Gastrocnemius medialis (tissue), 4 donors: Measurements from ENCODE around the gene SULT1C2. TPM values are rescaled to one million over a fixed set of nuclear protein-coding genes. Genes with fewer than 3 reads are reported as not detected.

ENCODE experiments used
- ATAC-seq, 2 donors: fragments of 150-250 bp; one replicate each; pipeline ENCODE4 v1.9.1; 2016
- DNase-seq, 2 donors: peaks; one replicate each; pipeline ENCODE4 v3.0.0-alpha.2; 2019
- H3K27ac ChIP-seq, 4 donors: fragments of 200-600 bp; sonication (generic); 1 replicate in 1 of 4; 2 replicates in 3 of 4; pipeline ENCODE4 v1.5.1; 2016 to 2018; ENCODE audit warnings: mild to moderate bottlenecking in 2 of 4, moderate library complexity in 1 of 4
- H3K27me3 ChIP-seq, 3 donors: fragments of 200-600 bp; sonication (generic) in 2 of 3; 1 replicate in 1 of 3; 2 replicates in 2 of 3; pipeline versions ENCODE4 v1.5.1 to v1.6.0; 2016 to 2019; ENCODE audit warnings: mild to moderate bottlenecking in 1 of 3, moderate library complexity in 1 of 3
- H3K36me3 ChIP-seq, 2 donors: fragments of 200-600 bp; sonication (generic) in 1 of 2; one replicate each; pipeline ENCODE4 v1.5.1; 2017 to 2018
- H3K4me1 ChIP-seq, 2 donors: fragments of 200-600 bp; sonication (generic) in 1 of 2; one replicate each; pipeline ENCODE4 v1.5.1; 2016 to 2017; ENCODE audit warnings: mild to moderate bottlenecking in 2 of 2
- H3K4me3 ChIP-seq, 4 donors: fragments of 200-600 bp; sonication (generic) in 3 of 4; 1 replicate in 1 of 4; 2 replicates in 3 of 4; pipeline ENCODE4 v1.5.1; 2016 to 2019; ENCODE audit warnings: mild to moderate bottlenecking in 2 of 4
- H3K9me3 ChIP-seq, 3 donors: fragments of 200-600 bp; sonication (generic) in 2 of 3; 1 replicate in 1 of 3; 2 replicates in 2 of 3; pipeline ENCODE4 v1.5.1; 2016 to 2019
- POLR2A ChIP-seq, 2 donors: fragments of 450-650 bp; IDR thresholded peaks; one replicate each; pipeline ENCODE4 v1.6.1; 2017; ENCODE audit warnings: antibody characterized with exemption in 2 of 2, mild to moderate bottlenecking in 2 of 2, moderate library complexity in 2 of 2
- in situ Hi-C, 4 donors: fragments of 200-750 bp; cut with MboI; loops; one replicate each; pipeline versions ENCODE4 v1.15.0 to v1.8.0; 2017; ENCODE audit warnings: low sequenced_read_pairs in 4 of 4
- intact Hi-C: fragments of 100-400 bp; cut with DNase I; formaldehyde crosslinking; loops from one replicate; pipeline ENCODE4 v1.15.1; 2023; ENCODE audit warnings: low total_unique reads
- total RNA-seq, 4 donors: library from RNA; depleted of rRNA; stranded (reverse); fragments of >200 nt; gene quantifications; one replicate each; pipeline versions ENCODE4 v1.1.0 to v1.2.3, GENCODE V29; 2016
- TF ChIP-seq, protein P1 (sequence below), 5 experiments: fragments of 450-650 bp in 3 of 5; fragments of 200-600 bp in 2 of 5; sonication (generic) in 2 of 5; IDR thresholded peaks in 4 of 5; conservative IDR thresholded peaks in 1 of 5; 1 replicate in 4 of 5; 2 replicates in 1 of 5; pipeline ENCODE4 v1.5.1; 2016 to 2019; ENCODE audit warnings: antibody characterized with exemption in 5 of 5, mild to moderate bottlenecking in 3 of 5, moderate library complexity in 3 of 5

SULT1C2 gene
- total RNA-seq, 4 donors from 2014 or later, result 0.10 to 3.2 TPM; not detected in 2

DNA sequence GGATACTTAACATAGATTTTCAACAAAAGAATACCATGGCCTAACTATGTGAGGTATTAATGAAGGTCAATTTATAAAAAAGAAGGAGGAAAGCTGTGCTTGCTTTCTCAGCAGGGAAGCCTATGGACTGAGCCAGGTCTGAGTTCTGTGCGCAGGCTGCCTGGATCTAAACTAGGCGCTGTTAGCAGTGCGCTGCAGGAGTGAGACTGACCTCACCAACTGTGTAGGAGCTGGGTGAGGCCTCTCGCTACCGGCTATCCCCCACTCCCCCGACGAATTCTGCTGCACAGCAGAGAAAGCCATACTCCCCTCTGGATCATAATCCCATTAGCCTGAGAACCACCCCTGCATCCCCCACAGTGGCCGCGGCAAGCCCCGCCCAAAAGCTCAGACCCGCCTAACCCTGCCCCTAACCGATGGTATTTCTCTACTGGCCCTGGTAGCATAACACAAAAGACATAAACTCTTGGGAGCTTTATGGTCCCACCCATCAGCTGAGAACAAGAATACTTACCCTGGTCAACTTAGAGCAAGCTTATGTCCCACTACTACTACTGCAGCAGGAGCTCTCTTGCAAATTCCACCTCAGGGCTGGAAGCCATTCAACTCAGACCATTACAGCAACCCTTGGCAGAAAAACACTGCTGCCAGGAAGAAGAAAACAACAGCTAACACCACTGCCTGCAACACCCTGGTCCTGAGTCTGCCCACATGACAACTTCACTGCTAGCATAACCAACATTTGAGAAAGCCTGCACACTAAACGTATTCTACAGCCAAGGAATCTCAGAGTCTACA is 28.0 kb downstream of the SULT1C2 start:
- intact Hi-C loops (no loop called here), in situ Hi-C loops (no loop called here)
- DNase-seq, result no peak
- ATAC-seq, result no peak
- H3K27ac ChIP-seq, result no peak overlapping the region
- no peak overlapping the region for H3K4me3 ChIP-seq
- no peaks in the 10 kb centered on the region for H3K9me3 ChIP-seq
- TF ChIP-seq, protein P1, sequence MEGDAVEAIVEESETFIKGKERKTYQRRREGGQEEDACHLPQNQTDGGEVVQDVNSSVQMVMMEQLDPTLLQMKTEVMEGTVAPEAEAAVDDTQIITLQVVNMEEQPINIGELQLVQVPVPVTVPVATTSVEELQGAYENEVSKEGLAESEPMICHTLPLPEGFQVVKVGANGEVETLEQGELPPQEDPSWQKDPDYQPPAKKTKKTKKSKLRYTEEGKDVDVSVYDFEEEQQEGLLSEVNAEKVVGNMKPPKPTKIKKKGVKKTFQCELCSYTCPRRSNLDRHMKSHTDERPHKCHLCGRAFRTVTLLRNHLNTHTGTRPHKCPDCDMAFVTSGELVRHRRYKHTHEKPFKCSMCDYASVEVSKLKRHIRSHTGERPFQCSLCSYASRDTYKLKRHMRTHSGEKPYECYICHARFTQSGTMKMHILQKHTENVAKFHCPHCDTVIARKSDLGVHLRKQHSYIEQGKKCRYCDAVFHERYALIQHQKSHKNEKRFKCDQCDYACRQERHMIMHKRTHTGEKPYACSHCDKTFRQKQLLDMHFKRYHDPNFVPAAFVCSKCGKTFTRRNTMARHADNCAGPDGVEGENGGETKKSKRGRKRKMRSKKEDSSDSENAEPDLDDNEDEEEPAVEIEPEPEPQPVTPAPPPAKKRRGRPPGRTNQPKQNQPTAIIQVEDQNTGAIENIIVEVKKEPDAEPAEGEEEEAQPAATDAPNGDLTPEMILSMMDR (IDR thresholded peaks at IDR 0.05 in 4 of 5, conservative IDR thresholded peaks at IDR 0.05 in 1 of 5), result no peak
- TF ChIP-seq POLR2A (IDR thresholded peaks at IDR 0.05), result no peak
- H3K4me1 ChIP-seq, result no peaks in the 10 kb centered on the region
- H3K27me3 ChIP-seq, result no peaks in the 10 kb centered on the region
- no peaks in the 10 kb centered on the region for H3K36me3 ChIP-seq

DNA sequence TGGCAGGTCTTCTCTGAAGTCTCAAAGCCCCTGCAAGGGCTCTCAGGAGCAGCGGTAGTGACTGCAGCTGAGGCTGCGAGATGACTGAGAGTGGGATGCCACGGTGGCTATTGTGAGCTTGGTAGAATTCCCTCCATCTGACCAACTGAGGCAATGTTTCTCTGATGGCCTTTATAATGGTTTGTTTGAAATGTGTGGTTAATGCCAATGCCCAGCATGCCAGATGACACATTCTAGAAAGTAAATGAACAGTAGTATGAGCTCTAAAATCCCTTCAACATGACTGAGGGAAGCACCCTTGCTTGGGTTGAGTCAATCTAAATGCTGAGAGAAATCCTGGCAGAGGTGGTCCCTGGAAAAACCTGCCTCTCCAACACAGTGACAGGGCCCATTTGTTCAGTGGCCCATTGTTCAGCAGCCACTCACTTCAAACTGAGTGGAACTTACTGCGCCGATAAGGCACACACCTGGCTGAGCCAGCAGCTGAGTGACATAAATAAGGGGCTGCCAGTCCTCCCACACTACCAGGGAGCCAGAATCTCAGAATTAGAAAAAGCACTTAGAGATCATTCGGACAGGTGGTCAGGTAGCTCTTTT is 31.7 kb downstream of the SULT1C2 start:
- no peaks in the 10 kb centered on the region for H3K4me1 ChIP-seq
- TF ChIP-seq, protein P1 (IDR thresholded peaks at IDR 0.05 in 4 of 5, conservative IDR thresholded peaks at IDR 0.05 in 1 of 5), result no peak
- TF ChIP-seq POLR2A (IDR thresholded peaks at IDR 0.05), result no peak
- no peak overlapping the region for H3K27ac ChIP-seq
- no peak for ATAC-seq
- intact Hi-C loops (no loop called here), in situ Hi-C loops (no loop called here)
- H3K36me3 ChIP-seq, result no peaks in the 10 kb centered on the region
- DNase-seq, result no peak
- H3K9me3 ChIP-seq, result no peaks in the 10 kb centered on the region
- no peaks in the 10 kb centered on the region for H3K27me3 ChIP-seq
- H3K4me3 ChIP-seq, result no peak overlapping the region

DNA sequence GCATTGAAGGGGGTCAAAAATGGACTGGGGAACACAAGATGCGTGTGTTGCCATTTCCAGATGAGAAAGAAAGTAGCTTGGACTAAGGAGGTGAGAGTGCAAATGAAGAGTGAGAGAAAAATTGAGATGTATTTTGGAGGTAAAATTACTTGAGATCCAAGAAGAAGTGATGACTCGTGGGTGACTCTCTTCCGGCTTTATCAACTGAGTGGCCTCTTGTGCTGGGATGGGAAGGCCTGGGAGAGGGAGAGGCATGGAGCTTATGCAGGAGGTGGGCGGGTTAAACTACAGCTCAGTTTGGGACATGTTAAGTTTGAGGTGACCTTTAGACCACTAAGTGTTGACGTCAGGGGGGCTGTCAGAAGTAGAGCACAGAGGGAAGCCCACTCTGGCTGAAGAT is 34.9 kb downstream of the SULT1C2 start:
- intact Hi-C loops (no loop called here), in situ Hi-C loops (no loop called here)
- DNase-seq (no peak), ATAC-seq (no peak)
- Histone ChIP-seq H3K4me3 (no peak overlapping the region), H3K27ac (no peak overlapping the region), H3K36me3 (no peaks in the 10 kb centered on the region), H3K27me3 (no peaks in the 10 kb centered on the region), H3K9me3 (no peaks in the 10 kb centered on the region), H3K4me1 (no peaks in the 10 kb centered on the region)
- TF ChIP-seq, protein P1 (IDR thresholded peaks at IDR 0.05 in 4 of 5, conservative IDR thresholded peaks at IDR 0.05 in 1 of 5), result no peak
- TF ChIP-seq POLR2A (IDR thresholded peaks at IDR 0.05), result no peak

DNA sequence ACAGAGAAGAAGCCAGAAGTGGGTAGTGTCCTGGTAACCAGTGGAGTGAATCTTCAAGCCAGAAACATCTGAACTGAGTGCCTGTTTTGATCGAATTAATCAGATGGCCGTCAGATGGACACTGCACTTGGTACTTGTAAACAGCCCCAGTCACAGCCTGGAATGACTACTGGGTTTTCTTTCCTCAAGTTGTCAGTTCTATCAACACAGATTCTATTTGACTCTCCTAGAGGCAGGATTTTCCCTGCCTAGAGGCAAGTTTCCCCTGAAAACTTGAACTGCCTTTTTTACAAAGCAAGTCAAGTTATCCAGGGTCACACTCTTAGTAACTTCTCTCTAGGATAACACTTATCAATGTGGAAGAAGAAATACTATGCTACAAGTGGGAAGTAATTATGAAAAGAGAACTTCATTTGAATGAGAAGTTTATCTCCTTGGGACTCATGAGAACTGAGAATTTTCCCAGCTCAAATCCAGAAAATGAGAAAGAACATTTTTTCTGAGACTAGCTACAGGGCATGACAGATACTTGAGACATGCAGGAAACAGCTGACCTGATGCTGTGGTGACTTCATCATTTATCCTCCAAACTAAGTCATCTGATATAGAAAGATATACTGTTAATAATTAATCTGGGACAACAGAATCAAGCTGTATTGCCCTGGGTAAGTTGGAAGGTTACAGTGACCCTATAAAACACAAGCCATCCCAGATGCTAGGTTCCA is 36.0 kb downstream of the SULT1C2 start:
- TF ChIP-seq, protein P1 (IDR thresholded peaks at IDR 0.05 in 4 of 5, conservative IDR thresholded peaks at IDR 0.05 in 1 of 5), result no peak
- no peak for TF ChIP-seq POLR2A (IDR thresholded peaks at IDR 0.05)
- Histone ChIP-seq H3K4me1 (no peaks in the 10 kb centered on the region), H3K27me3 (no peaks in the 10 kb centered on the region), H3K4me3 (no peak overlapping the region), H3K9me3 (no peaks in the 10 kb centered on the region), H3K27ac (no peak overlapping the region), H3K36me3 (no peaks in the 10 kb centered on the region)
- DNase-seq (no peak), ATAC-seq (no peak)
- in situ Hi-C loops, result no loop called here
- intact Hi-C loops, result no loop called here
